Kidney glomerular epithelial cell (primary cell): ENCODE results near the gene MICU1.
"Not testable (repeated sequence)": the region's sequence is repeated elsewhere in the genome, so short reads cannot be mapped to it uniquely, and the experiment has no call there.

Experiments used
- DNase-seq: peaks from one replicate; lab custom pipeline; 2025; lab: John Stamatoyannopoulos, UW

MICU1 gene

GRCh38 chr10:72386916-72387586, 238.8 kb downstream of the MICU1 start:
- no peak for DNase-seq

- DNase-seq = no peak
These were observed 240.2 kb downstream of the MICU1 start for GRCh38 chr10:72385724-72386123.

- not testable (repeated sequence) for DNase-seq
These were observed 240.9 kb downstream of the MICU1 start for GRCh38 chr10:72384982-72385381.

GRCh38 chr10:72379776-72380175, 246.1 kb downstream of the MICU1 start:
- no peak for DNase-seq

- DNase-seq = no peak
These were observed 246.8 kb downstream of the MICU1 start for GRCh38 chr10:72379062-72379461.

- no peak for DNase-seq
These were observed 250.3 kb downstream of the MICU1 start for GRCh38 chr10:72375585-72375984.

GRCh38 chr10:72375173-72375572, 250.7 kb downstream of the MICU1 start:
- no peak for DNase-seq

- DNase-seq = no peak
These were observed 255.6 kb downstream of the MICU1 start for GRCh38 chr10:72370201-72370722.

- DNase-seq = no peak
These were observed 258.4 kb downstream of the MICU1 start for GRCh38 chr10:72367301-72367960.

GRCh38 chr10:72365106-72365895, 260.6 kb downstream of the MICU1 start:
- no peak for DNase-seq

- DNase-seq = peak; percentile 85
These were observed 261.6 kb downstream of the MICU1 start for GRCh38 chr10:72364239-72364777.

- DNase-seq = no peak
These were observed 268.9 kb downstream of the MICU1 start for GRCh38 chr10:72356987-72357386.

GRCh38 chr10:72356115-72356514, 269.8 kb downstream of the MICU1 start:
- DNase-seq = no peak

- no peak for DNase-seq
These were observed 270.7 kb downstream of the MICU1 start for GRCh38 chr10:72355214-72355555.

- DNase-seq = peak; percentile 96
These were observed 271.3 kb downstream of the MICU1 start, which contains the start of gene DNAJB12 for GRCh38 chr10:72354356-72355213. Gene DNAJB12, minus strand, starts transcription at chr10:72354919. Its CDS starts 22 bp downstream, at chr10:72354897.

- no peak for DNase-seq
These were observed 271.9 kb downstream of the MICU1 start for GRCh38 chr10:72353965-72354355.

GRCh38 chr10:72353028-72353964, 272.6 kb downstream of the MICU1 start:
- no peak for DNase-seq

GRCh38 chr10:72351479-72351878, 274.4 kb downstream of the MICU1 start:
- no peak for DNase-seq

GRCh38 chr10:72349438-72349837, 276.4 kb downstream of the MICU1 start:
- DNase-seq = no peak

GRCh38 chr10:72348282-72348681, 277.6 kb downstream of the MICU1 start:
- no peak for DNase-seq
